ENCODE measurements around the gene KCTD3. TPM values are rescaled to one million over a fixed set of nuclear protein-coding genes. Genes with fewer than 3 reads are reported as not detected.

KCTD3 gene
- total RNA-seq, 2 donors from 2014 or later = 0.74 to 2.5 TPM

- Mint-ChIP-seq H3K27ac (no peak overlapping the region), H3K4me3 (no peak overlapping the region), H3K4me1 (no peaks in the 10 kb centered on the region), H3K27me3 (no peaks in the 10 kb centered on the region), H3K36me3 (ENCODE audit: low read depth) (no peaks in the 10 kb centered on the region), H3K9me3 (peaks cover 5% of the 10 kb centered on the region)
- no peak for ATAC-seq (replicated peaks)
These were observed 16.2 kb downstream of the KCTD3 start for GRCh38 chr1:215583185-215583749.

GRCh38 chr1:215584389-215584788, 17.3 kb downstream of the KCTD3 start:
- Mint-ChIP-seq H3K36me3 (ENCODE audit: low read depth) (no peaks in the 10 kb centered on the region), H3K4me3 (no peak overlapping the region), H3K4me1 (no peaks in the 10 kb centered on the region), H3K9me3 (peaks cover 5% of the 10 kb centered on the region), H3K27ac (no peak overlapping the region), H3K27me3 (no peaks in the 10 kb centered on the region)
- no peak for ATAC-seq (replicated peaks)

GRCh38 chr1:215589650-215590435, 22.7 kb downstream of the KCTD3 start:
- H3K9me3 Mint-ChIP-seq = peaks cover 3% of the 10 kb centered on the region
- no peak overlapping the region for H3K27ac Mint-ChIP-seq
- no peak overlapping the region for H3K4me3 Mint-ChIP-seq
- H3K27me3 Mint-ChIP-seq = no peaks in the 10 kb centered on the region
- ATAC-seq (replicated peaks) = no peak
- H3K36me3 Mint-ChIP-seq (ENCODE audit: low read depth) = no peaks in the 10 kb centered on the region
- no peaks in the 10 kb centered on the region for H3K4me1 Mint-ChIP-seq

GRCh38 chr1:215590779-215591491, 23.8 kb downstream of the KCTD3 start:
- Mint-ChIP-seq H3K9me3 (peaks cover 3% of the 10 kb centered on the region), H3K4me3 (no peak overlapping the region), H3K27ac (no peak overlapping the region), H3K36me3 (ENCODE audit: low read depth) (no peaks in the 10 kb centered on the region), H3K4me1 (no peaks in the 10 kb centered on the region), H3K27me3 (no peaks in the 10 kb centered on the region)
- no peak for ATAC-seq (replicated peaks)

GRCh38 chr1:215594640-215595039, 27.5 kb downstream of the KCTD3 start:
- Mint-ChIP-seq H3K4me3 (no peak overlapping the region), H3K27ac (no peak overlapping the region), H3K36me3 (ENCODE audit: low read depth) (no peaks in the 10 kb centered on the region), H3K27me3 (no peaks in the 10 kb centered on the region), H3K9me3 (peaks cover 3% of the 10 kb centered on the region), H3K4me1 (no peaks in the 10 kb centered on the region)
- ATAC-seq (replicated peaks) = no peak

- H3K4me3 Mint-ChIP-seq = no peak overlapping the region
- ATAC-seq (replicated peaks) = no peak
- no peaks in the 10 kb centered on the region for H3K36me3 Mint-ChIP-seq (ENCODE audit: low read depth)
- no peak overlapping the region for H3K27ac Mint-ChIP-seq
- H3K4me1 Mint-ChIP-seq = no peaks in the 10 kb centered on the region
- no peaks in the 10 kb centered on the region for H3K27me3 Mint-ChIP-seq
- H3K9me3 Mint-ChIP-seq = peaks cover 3% of the 10 kb centered on the region
These were observed 28.1 kb downstream of the KCTD3 start for GRCh38 chr1:215595231-215595630.

- no peaks in the 10 kb centered on the region for H3K27me3 Mint-ChIP-seq
- H3K36me3 Mint-ChIP-seq (ENCODE audit: low read depth) = no peaks in the 10 kb centered on the region
- H3K4me1 Mint-ChIP-seq = no peaks in the 10 kb centered on the region
- H3K27ac Mint-ChIP-seq = no peak overlapping the region
- ATAC-seq (replicated peaks) = no peak
- no peak overlapping the region for H3K4me3 Mint-ChIP-seq
- H3K9me3 Mint-ChIP-seq = no peaks in the 10 kb centered on the region
These were observed 30.9 kb downstream of the KCTD3 start for GRCh38 chr1:215597961-215598360.

GRCh38 chr1:215599418-215600074, 32.4 kb downstream of the KCTD3 start:
- ATAC-seq (replicated peaks) = no peak
- Mint-ChIP-seq H3K4me3 (no peak overlapping the region), H3K36me3 (ENCODE audit: low read depth) (no peaks in the 10 kb centered on the region), H3K9me3 (no peaks in the 10 kb centered on the region), H3K4me1 (no peaks in the 10 kb centered on the region), H3K27ac (no peak overlapping the region), H3K27me3 (no peaks in the 10 kb centered on the region)

GRCh38 chr1:215600258-215600792, 33.2 kb downstream of the KCTD3 start:
- no peak overlapping the region for H3K27ac Mint-ChIP-seq
- no peaks in the 10 kb centered on the region for H3K4me1 Mint-ChIP-seq
- no peak overlapping the region for H3K4me3 Mint-ChIP-seq
- ATAC-seq (replicated peaks) = no peak
- H3K27me3 Mint-ChIP-seq = no peaks in the 10 kb centered on the region
- no peaks in the 10 kb centered on the region for H3K9me3 Mint-ChIP-seq
- no peaks in the 10 kb centered on the region for H3K36me3 Mint-ChIP-seq (ENCODE audit: low read depth)

- Mint-ChIP-seq H3K4me3 (no peak overlapping the region), H3K27ac (no peak overlapping the region), H3K36me3 (ENCODE audit: low read depth) (no peaks in the 10 kb centered on the region), H3K9me3 (no peaks in the 10 kb centered on the region), H3K4me1 (no peaks in the 10 kb centered on the region), H3K27me3 (no peaks in the 10 kb centered on the region)
- ATAC-seq (replicated peaks) = no peak
These were observed 33.8 kb downstream of the KCTD3 start for GRCh38 chr1:215600867-215601266.

- H3K9me3 Mint-ChIP-seq = no peaks in the 10 kb centered on the region
- H3K4me3 Mint-ChIP-seq = no peak overlapping the region
These were observed 34.2 kb downstream of the KCTD3 start for GRCh38 chr1:215601276-215601675.

GRCh38 chr1:215603319-215603718, 36.2 kb downstream of the KCTD3 start:
- H3K4me3 Mint-ChIP-seq = no peak overlapping the region
- no peak for ATAC-seq (replicated peaks)
- no peaks in the 10 kb centered on the region for H3K27me3 Mint-ChIP-seq

More at GRCh38 chr1:215601276-215601675, 34.2 kb downstream of the KCTD3 start:
- no peak for ATAC-seq (replicated peaks)
- Mint-ChIP-seq H3K27ac (no peak overlapping the region), H3K27me3 (no peaks in the 10 kb centered on the region), H3K4me1 (no peaks in the 10 kb centered on the region), H3K36me3 (ENCODE audit: low read depth) (no peaks in the 10 kb centered on the region)

GRCh38 chr1:215605011-215605621, 38.0 kb downstream of the KCTD3 start:
- ATAC-seq (replicated peaks) = no peak
- Mint-ChIP-seq H3K36me3 (ENCODE audit: low read depth) (no peaks in the 10 kb centered on the region), H3K4me3 (no peak overlapping the region), H3K27me3 (no peaks in the 10 kb centered on the region), H3K9me3 (no peaks in the 10 kb centered on the region), H3K27ac (no peak overlapping the region), H3K4me1 (no peaks in the 10 kb centered on the region)

More at GRCh38 chr1:215603319-215603718, 36.2 kb downstream of the KCTD3 start:
- Mint-ChIP-seq H3K27ac (no peak overlapping the region), H3K9me3 (no peaks in the 10 kb centered on the region), H3K36me3 (ENCODE audit: low read depth) (no peaks in the 10 kb centered on the region), H3K4me1 (no peaks in the 10 kb centered on the region)

- Mint-ChIP-seq H3K27me3 (no peaks in the 10 kb centered on the region), H3K27ac (no peak overlapping the region), H3K4me3 (no peak overlapping the region), H3K36me3 (ENCODE audit: low read depth) (no peaks in the 10 kb centered on the region), H3K9me3 (no peaks in the 10 kb centered on the region), H3K4me1 (no peaks in the 10 kb centered on the region)
- ATAC-seq (replicated peaks) = no peak
These were observed 38.9 kb downstream of the KCTD3 start for GRCh38 chr1:215606036-215606435.
